Erythroblast (primary cell): ENCODE results near the gene LRMDA.
"Not testable (repeated sequence)": the region's sequence is repeated elsewhere in the genome, so short reads cannot be mapped to it uniquely, and the experiment has no call there.

Source experiments
- DNase-seq, 2 experiments: peaks; one replicate each; lab custom pipeline; 2025; lab: John Stamatoyannopoulos, UW
- GATA1 ChIP-seq: IDR thresholded peaks from 2 replicates; pipeline ENCODE4 v1.6.1; 2011; ENCODE audit warnings: low read depth, mild to moderate bottlenecking, control low read depth, low read length, moderate library complexity
- POLR2A ChIP-seq: IDR thresholded peaks from 2 replicates; pipeline ENCODE4 v1.6.1; 2011; ENCODE audit warnings: mild to moderate bottlenecking, low read length

Gene LRMDA

GRCh38 chr10:75740541-75740940 lies 309.1 kb downstream of the LRMDA start:
- DNase-seq, result no peak
- no peak for TF ChIP-seq POLR2A

GRCh38 chr10:75742355-75742754 lies 310.9 kb downstream of the LRMDA start:
- TF ChIP-seq GATA1, result no peak
- TF ChIP-seq POLR2A, result no peak
- no peak for DNase-seq

GRCh38 chr10:75743291-75743778 lies 311.9 kb downstream of the LRMDA start:
- no peak for TF ChIP-seq GATA1
- TF ChIP-seq POLR2A, result no peak
- no peak for DNase-seq

DNA sequence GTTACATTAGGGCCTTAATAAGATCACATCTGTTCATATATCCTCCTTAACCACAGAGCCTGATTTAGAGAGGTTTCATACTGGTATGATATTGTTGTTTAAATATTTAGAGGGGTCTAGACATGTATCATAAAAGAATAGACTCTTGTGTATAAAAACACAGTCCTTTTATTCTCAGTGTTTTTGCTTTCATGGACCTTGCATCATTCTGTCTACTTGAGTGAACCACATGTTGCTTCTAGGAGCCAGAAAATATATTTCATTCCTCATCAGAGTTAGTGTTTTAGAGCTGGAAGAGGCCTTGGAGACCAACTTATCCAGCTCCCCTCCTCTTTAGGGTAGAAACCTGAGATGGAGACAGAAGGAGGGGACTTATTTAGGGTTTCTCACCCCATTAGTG lies 312.8 kb downstream of the LRMDA start:
- TF ChIP-seq GATA1 (no peak), POLR2A (no peak)

GRCh38 chr10:75746356-75746755 lies 314.9 kb downstream of the LRMDA start:
- TF ChIP-seq POLR2A, result no peak
- no peak for TF ChIP-seq GATA1
- DNase-seq, result no peak

More for the DNA sequence above, 312.8 kb downstream of the LRMDA start:
- DNase-seq, result no peak

- not testable (repeated sequence) for DNase-seq
Measured at GRCh38 chr10:75750093-75750875, 318.9 kb downstream of the LRMDA start.

DNA sequence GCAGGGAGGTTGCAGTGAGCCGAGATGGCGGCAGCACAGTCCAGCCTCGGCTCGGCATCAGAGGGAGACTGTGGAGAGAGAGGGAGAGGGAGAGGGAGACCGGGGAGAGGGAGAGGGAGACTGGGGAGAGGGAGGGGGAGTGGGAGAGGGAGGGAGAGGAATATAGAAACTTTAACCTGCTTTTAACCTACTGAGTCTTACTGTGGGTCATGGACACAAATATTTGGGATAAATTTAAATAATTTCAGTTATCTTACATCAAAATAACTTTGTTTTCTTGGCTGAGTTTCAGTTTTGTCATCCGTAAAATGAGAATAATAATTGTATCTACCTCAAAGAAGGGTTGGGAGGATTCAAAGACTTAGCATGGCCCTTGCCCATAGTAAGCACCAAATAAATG lies 319.8 kb downstream of the LRMDA start:
- no peak for DNase-seq
- TF ChIP-seq POLR2A (no peak), GATA1 (no peak)

DNA sequence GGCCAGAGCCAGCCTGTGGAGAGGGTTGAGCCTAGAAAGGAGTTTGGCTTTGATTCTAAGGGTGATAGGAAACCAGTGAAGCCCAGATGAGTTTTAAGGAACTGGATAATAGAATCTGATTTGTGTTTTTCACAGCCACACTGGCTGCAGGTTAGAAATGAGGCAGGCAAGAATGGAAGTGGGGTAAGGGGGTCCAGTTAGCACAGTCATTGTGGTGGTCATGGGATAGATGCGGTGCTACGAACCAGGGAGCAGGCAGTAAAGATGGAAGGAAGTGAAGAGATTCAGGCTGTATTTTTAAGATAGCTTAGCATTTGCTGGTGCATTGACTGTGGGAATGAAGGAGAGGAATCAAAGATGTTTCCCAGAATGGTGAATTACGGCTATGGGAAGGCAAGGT lies 322.2 kb downstream of the LRMDA start:
- DNase-seq, result no peak
- TF ChIP-seq GATA1, result no peak
- no peak for TF ChIP-seq POLR2A

- no peak for DNase-seq
- TF ChIP-seq POLR2A, result no peak
- TF ChIP-seq GATA1, result no peak
Measured at GRCh38 chr10:75754096-75754831, 322.8 kb downstream of the LRMDA start.

DNA sequence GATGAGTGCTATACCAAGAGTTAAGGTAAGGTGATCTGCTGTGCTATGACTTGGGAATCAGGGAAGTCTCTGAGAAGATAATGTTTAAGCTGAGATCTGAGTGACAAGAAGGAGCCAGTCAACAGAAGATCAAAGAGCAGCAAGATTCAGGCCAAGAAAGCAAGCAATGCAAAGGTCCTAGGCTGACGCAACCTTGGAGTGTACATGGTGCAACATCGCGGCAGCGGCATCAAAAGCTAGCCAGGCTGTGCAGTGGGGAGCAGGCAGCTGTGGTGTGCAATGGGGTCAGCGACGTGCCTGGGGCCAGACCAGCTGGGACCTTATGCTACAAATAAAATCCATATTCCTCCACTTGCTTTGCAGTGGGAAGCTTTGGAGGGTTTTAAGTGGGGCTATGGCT lies 324.1 kb downstream of the LRMDA start:
- DNase-seq, result no peak
- TF ChIP-seq POLR2A (no peak), GATA1 (no peak)

DNA sequence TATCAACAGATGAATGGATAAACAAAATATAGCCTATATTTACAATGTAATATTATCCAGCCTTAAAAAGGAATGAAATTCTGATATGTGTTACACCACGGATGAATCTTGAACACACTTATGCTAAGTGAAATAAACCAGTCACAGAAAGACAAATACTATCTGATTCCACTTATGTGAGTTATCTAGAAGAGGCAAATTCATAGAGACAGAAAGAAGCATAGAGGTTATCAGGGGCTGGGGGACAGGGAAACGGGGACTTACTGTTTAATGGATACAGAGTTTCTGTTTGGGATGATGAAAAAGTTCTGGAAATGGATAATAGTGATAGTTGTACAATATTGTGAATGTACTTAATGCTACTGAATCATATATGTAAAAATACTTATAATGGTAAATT lies 329.9 kb downstream of the LRMDA start:
- no peak for DNase-seq
- TF ChIP-seq GATA1 (no peak), POLR2A (no peak)

GRCh38 chr10:75762431-75762802 lies 331.0 kb downstream of the LRMDA start:
- DNase-seq, result no peak
- TF ChIP-seq POLR2A (no peak), GATA1 (no peak)

GRCh38 chr10:75763652-75764051 lies 332.2 kb downstream of the LRMDA start:
- no peak for DNase-seq
- TF ChIP-seq GATA1 (no peak), POLR2A (no peak)

DNA sequence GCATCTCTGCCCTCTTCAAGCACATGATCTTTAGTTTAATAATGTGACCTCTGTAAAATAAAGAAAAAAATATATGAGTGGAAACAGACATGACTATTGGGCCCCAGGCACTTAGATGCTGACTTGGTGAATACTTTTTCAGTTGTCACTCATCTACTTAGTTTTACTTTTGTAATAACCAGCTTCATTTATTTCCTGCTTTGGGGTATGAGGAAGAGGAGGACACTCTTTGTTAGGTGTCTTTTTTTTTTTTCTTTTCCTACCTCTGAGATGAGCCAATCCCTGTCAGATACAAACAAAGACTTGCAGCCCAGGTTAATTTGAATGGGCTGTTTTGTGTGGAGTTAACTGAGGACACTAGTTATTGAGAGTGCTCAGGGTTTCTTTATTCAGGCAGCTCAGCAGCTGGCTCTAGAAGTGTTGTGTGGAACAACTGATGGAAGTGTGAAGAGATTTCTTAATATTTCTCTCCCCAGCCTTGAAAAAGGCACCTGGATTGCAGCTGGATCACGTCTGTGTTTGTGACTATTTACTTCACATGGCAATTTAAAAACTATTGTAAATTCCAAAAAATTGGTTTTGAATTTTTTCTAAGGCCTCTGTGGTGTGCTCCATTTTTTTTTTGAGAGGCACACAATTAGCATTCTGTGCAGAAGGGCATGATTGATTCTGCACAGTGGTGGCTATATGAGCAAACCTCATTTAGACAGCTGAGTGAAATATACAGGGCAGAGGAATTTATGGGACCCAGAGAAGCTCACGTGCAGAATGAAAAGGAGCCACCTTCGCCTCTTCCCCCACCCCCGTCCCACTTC lies 333.8 kb downstream of the LRMDA start:
- TF ChIP-seq GATA1, result no peak
- no peak for TF ChIP-seq POLR2A
- DNase-seq, result no peak

- TF ChIP-seq POLR2A (no peak), GATA1 (no peak)
- no peak for DNase-seq
Measured at GRCh38 chr10:75765789-75766096, 334.3 kb downstream of the LRMDA start.

DNA sequence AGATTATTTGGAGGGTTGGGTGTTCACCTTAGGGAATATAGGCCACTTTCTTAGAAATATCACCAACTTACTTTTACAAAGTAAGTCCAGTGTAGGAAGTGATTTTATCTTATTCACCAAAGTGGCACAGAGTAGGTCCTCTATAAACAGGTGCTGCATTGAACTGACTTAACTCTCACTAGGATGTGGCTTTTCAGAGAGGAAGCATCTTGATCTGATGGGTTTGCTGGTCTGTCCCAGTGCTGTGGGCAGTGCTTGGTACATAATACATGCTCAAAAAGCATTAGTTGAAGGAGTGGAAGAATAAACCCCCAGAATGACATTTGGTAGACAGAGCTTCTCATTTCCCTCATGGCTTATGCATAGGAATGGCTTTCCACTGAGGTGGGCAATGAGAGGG lies 334.7 kb downstream of the LRMDA start:
- TF ChIP-seq GATA1 (no peak), POLR2A (no peak)
- no peak for DNase-seq

GRCh38 chr10:75766752-75767151 lies 335.3 kb downstream of the LRMDA start:
- not testable (repeated sequence) for DNase-seq
